Measurements from ENCODE around the gene TNKS2.
"Not testable (repeated sequence)": the region's sequence is repeated elsewhere in the genome, so short reads cannot be mapped to it uniquely, and the experiment has no call there.

Gene TNKS2

DNA sequence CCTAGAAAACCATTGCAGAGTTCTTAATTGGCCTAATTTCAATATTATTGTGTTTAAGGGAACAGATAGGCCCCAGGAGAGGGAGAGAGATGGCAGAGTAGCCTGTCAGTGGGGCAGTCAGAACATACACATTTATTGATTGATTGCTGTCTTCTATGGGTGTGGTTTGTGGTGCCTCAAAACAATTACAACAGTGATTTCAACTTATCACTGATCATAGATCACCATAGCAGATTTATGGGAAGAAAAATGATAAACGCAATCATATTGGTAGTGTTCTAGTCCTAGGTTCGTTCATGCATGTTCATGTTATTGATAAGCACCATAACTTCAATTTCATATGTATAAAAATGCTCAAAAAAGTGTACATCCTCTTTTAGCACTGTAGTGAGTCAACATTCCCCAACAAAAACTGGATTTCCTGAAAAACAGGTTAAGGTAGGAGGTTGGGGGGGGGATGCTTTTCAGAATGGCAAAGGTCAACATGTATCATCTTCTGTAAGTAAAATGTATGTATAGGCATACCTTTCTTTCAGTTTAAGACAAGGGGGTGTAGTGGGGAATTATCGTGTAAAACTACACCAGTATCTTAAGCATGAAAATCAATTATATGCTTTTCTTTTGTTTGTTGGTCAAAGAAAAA lies 1.1 kb upstream of the TNKS2 start:
- no peak for DNase-seq

GRCh38 chr10:91798649-91799611 lies 704 bp downstream of the TNKS2 start:
- peak; percentile 46 for DNase-seq

GRCh38 chr10:91799612-91799975 lies 1.4 kb downstream of the TNKS2 start:
- DNase-seq: no peak

- DNase-seq: no peak
These were observed 2.0 kb downstream of the TNKS2 start for GRCh38 chr10:91800182-91800581.

DNA sequence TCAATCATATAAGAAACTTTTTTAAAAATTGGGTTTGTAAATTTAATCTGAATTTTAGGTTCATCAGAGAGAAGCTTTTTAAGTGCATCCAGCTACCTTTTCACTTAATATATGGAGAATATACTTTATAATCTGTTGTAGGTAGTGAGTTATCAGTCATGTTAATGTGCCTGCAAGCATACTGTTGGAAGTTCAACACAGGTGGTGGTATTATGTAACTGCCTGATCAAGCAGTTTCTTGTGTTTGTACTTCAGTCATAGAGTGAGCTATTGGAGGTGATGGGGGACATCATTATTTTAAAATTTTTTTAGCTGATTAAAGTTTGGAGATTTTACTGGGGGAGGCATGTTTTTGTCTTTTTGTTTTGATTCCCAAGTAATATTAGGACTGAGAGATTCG lies 2.5 kb downstream of the TNKS2 start:
- DNase-seq: no peak

GRCh38 chr10:91803386-91804125 lies 5.3 kb downstream of the TNKS2 start:
- no peak for DNase-seq

DNA sequence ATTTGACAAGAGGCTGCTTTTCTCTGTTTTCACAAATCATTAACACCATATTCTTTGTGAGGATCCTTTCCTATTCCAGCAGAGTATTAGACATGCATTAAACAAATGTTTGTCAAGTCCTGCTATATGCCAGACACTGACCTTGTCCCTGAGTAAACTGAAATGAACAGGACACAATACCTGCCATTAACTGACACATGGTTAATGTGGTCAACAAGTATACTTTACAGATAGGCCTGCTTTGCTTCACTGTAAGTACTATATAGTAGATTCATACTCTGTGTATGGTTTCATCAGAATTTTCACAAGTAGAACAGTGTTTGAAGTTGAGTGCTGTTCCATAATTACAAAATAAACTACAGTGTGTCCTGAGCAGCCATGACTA lies 5.9 kb downstream of the TNKS2 start:
- no peak for DNase-seq

DNA sequence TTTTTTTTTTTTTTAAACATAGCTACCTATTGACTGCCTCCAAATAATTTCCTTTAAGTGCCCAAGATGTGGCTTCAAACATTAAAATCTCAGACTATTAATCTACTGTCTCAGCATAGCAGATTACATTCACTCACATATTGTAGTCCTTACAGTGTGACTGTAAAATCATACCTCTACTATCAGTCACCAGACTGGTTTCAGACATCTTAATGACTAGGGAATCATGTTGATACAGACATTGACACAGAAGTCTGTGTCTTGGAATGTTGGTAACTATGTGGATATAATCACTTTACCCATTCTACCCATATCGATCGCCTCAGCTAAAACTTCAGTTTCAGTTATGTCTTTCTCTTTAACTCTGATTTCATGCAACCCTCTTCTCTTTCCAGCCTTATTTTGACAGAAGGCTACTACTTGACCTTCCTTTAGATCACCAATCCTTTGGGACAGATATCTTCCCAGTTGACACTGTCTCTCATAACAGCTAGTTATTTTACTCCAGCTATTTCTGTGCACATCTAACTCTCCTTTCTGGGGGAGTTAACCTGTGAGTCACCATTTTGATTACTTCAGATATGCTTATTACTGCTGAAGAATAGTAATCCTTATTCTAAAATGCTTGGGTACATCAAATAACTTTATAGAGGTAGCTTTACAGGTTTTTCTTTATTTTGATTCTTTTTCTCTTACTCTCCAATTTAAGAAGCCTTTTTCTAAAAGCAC lies 7.0 kb downstream of the TNKS2 start:
- DNase-seq: no peak

DNA sequence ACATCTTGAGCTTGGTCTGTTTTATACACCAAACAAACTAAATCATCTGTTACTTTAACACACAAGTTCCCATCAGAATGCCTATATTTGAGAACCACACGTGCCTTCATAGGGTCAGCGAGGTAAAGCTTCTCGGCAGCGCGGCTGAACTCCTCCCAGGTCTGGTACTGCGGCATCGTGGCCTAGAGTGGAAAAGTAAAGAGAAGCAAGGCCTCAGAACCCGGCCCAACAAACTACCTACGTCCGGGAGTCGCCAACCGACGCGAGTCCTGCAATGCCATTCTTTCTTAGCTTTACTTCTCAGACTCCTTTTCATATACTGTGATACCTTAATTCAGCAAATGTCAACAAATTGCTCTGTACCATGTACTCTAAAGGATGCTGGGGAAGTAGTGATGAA lies 9.0 kb downstream of the TNKS2 start:
- not testable (repeated sequence) for DNase-seq

GRCh38 chr10:91813251-91813650 lies 15.0 kb downstream of the TNKS2 start:
- no peak for DNase-seq

- DNase-seq: no peak
These were observed 18.8 kb downstream of the TNKS2 start for GRCh38 chr10:91816981-91817380.

- DNase-seq: no peak
These were observed 21.9 kb downstream of the TNKS2 start for GRCh38 chr10:91820144-91820543.

DNA sequence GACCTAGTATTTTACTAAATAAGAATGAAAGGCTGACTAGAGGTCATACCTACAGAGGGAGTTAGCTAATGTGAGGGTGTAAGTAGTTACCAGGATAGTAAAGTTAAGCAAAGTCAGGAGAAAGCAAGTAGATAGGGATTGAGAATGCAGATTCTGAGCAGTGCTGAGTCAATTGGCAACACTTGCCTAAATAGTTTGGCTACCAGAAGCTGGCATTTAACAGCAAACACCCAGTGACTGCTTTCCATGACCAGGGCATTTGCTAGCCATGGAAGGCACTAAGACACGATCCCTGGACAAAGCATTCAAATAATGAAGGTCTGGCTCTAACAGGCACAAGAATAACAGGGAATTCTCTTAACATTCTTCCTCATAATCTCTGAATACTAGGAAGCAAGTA lies 25.9 kb downstream of the TNKS2 start:
- no peak for DNase-seq

DNA sequence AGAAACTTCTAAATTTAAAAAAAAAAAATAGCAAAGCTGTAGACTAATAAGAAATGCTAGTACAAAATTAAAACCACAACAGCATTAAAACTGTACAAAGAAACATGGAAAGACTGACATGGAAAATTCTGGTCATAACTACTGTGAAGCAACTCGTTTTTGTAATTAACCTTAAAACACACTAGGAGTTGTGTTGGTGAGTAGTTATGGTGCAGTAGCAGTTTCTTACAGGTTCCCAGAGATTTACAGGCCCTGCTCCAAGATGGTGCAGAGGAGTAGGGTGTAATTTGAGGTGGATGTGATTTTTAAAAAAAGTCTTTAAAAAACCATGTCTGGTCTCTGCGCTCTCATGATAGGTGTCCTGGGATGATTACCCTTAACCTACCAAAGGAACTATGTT lies 31.0 kb downstream of the TNKS2 start:
- no peak for DNase-seq

GRCh38 chr10:91838199-91838598 lies 40.0 kb downstream of the TNKS2 start:
- no peak for DNase-seq

DNA sequence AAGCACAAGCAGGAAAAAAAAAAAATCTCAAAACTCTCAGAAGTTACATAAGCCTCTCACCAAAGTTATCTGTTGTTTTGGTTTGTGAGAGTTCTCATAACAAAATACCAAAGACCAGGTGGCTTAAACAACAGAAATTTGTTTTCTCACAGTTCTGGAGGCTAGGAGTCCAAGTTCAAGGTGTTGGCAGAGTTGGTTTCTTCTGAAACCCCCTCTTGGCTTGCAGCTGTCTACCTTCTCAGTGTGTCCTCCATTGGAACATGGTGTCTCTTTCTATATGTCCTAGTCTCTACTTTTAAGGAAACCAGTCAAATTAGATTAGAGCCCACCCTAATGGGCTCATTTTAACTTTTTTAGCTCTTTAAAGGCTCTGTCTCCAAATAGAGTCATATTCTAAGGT lies 44.9 kb downstream of the TNKS2 start:
- DNase-seq: no peak

DNA sequence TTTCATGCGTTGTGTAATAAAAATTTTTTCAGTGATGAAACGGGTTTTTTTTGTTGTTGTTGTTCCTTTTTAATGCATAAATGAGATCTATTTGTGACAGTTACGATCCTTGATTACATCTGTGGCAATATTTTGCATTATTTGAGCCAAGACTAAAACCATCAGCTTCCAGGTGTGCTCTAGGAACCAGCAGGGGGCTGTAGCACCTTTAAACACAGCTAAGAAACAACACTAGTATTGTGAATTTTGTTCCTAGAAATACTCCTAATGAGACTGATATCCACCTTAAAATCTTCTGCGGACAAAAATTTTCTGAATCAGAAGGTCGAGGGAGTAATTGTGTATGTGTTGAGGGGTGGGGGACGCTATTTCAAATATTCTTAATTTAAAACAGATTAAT lies 58.4 kb downstream of the TNKS2 start:
- DNase-seq: no peak

DNA sequence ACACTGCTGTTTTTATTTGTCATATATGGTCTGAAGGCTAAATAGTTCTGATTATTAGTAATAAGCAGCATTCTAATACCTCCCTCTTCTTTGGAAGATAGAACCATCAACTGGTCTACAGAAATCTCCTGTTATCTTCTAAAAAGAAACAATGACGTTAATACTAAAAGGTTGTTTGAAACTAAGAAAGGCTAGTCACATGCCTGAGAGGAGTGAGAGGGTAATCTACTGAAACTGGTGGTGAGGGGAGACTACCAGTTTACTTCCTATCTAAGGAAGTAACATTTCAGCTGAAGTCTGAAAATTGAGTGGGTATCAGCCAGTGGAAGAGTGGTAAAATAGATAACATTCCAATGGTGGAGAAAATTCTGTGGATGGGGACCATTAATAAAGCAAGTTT lies 62.7 kb downstream of the TNKS2 start:
- DNase-seq: no peak

GRCh38 chr10:91864099-91864498 lies 65.9 kb downstream of the TNKS2 start:
- DNase-seq: no peak

GRCh38 chr10:91864744-91865143 lies 66.5 kb downstream of the TNKS2 start:
- DNase-seq: no peak

GRCh38 chr10:91865562-91866081 lies 67.4 kb downstream of the TNKS2 start:
- no peak for DNase-seq

- no peak for DNase-seq
These were observed 76.9 kb downstream of the TNKS2 start for GRCh38 chr10:91875156-91875555.

DNA sequence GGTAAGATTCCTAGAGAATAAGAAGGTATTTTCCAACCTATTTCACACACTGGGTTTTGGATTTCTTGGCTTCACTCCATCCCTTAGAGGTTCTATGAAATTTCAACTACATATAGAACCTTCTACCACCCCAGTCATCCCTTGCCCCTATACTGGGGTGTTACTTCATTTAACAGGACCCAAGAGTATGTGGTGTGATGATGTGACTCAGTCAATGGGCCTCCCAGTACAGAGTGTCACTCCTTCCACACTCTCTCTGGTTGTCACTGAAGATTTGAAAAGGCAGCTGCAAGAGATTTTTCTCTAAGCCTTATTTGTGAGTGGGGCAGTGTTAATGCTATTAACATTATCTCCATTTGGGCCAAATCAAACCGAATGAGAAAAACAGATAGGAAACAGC lies 77.6 kb downstream of the TNKS2 start:
- DNase-seq: no peak
